ENCODE data around the gene ZSCAN18.

The ZSCAN18 gene

GRCh38 chr19:58040751-58041525 is 57.1 kb downstream of the ZSCAN18 start:
- TF ChIP-seq, protein P1, sequence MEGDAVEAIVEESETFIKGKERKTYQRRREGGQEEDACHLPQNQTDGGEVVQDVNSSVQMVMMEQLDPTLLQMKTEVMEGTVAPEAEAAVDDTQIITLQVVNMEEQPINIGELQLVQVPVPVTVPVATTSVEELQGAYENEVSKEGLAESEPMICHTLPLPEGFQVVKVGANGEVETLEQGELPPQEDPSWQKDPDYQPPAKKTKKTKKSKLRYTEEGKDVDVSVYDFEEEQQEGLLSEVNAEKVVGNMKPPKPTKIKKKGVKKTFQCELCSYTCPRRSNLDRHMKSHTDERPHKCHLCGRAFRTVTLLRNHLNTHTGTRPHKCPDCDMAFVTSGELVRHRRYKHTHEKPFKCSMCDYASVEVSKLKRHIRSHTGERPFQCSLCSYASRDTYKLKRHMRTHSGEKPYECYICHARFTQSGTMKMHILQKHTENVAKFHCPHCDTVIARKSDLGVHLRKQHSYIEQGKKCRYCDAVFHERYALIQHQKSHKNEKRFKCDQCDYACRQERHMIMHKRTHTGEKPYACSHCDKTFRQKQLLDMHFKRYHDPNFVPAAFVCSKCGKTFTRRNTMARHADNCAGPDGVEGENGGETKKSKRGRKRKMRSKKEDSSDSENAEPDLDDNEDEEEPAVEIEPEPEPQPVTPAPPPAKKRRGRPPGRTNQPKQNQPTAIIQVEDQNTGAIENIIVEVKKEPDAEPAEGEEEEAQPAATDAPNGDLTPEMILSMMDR (IDR thresholded peaks at IDR 0.05; ENCODE audit: extremely low read depth, missing control alignments) = no peak
- DNase-seq (ENCODE audit: low spot score) = no peak

DNA sequence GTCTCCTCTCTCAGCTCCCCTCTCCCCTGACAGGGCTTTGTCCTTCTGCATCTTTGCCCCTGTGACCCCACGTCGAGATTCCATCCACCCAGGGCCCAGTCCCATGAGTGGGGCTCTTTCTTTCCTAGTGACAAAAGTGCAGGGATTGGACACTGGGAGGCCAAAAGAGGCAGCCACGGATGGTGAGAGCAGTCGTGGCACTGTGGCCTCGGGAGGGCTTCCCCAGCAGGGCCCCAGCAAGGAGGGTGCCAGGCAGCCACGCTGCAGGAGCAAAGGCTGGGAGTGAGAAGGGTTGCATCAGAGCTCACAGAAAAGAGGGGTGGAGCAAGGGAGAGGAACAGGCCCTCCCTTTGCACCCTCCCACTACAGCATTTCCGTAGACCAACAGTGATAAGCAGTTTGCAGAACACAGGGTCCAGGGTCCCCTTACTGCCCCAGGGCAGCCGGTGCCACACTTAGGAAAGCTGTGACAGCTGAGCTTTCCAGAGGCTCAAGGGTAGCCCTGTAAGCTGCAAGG is 59.3 kb downstream of the ZSCAN18 start:
- no peak for DNase-seq (ENCODE audit: low spot score)
- TF ChIP-seq, protein P1 (IDR thresholded peaks at IDR 0.05; ENCODE audit: extremely low read depth, missing control alignments) = no peak

- TF ChIP-seq, protein P1 (IDR thresholded peaks at IDR 0.05; ENCODE audit: extremely low read depth, missing control alignments) = no peak
- no peak for DNase-seq (ENCODE audit: low spot score)
Measured at GRCh38 chr19:58037927-58038687, 59.9 kb downstream of the ZSCAN18 start.

DNA sequence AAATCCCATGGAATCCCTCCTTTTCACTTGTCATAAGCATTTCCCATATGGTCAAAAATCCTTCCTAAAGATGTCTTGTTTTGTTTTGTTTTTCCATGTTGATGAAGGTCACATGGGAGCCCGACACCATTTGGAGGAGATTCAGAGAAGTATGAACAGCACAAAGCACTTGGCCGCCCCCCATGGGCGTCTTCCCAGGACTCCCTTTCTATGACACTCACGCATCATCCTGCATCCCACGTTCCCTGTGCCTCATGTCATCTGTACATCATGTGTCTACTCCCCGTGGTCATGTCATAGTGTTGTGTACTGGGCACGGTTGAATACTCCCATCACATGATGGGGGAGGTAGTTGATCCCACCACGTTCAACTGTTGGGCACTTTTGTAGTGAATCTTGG is 62.2 kb downstream of the ZSCAN18 start:
- TF ChIP-seq, protein P1 (IDR thresholded peaks at IDR 0.05; ENCODE audit: extremely low read depth, missing control alignments) = no peak

GRCh38 chr19:58034477-58034793 is 63.6 kb downstream of the ZSCAN18 start:
- TF ChIP-seq, protein P1 (IDR thresholded peaks at IDR 0.05; ENCODE audit: extremely low read depth, missing control alignments) = no peak
- DNase-seq (ENCODE audit: low spot score) = no peak

More for the DNA sequence above, 62.2 kb downstream of the ZSCAN18 start:
- DNase-seq (ENCODE audit: low spot score) = no peak
